SKM-1 treated with dmso at 0.1 percent for 144 hours (cell line): ENCODE measurements around the gene ST6GALNAC3.

Experiments used
- DNase-seq: peaks from one replicate; lab custom pipeline; 2025; ENCODE audit not compliant: unreplicated experiment; lab: John Stamatoyannopoulos, UW

ST6GALNAC3 gene

GRCh38 chr1:76674689-76675210 lies 600.2 kb downstream of the ST6GALNAC3 start:
- DNase-seq = no peak

GRCh38 chr1:76677416-76678405 lies 603.2 kb downstream of the ST6GALNAC3 start:
- no peak for DNase-seq

- no peak for DNase-seq
Observed at GRCh38 chr1:76679534-76680152, 605.1 kb downstream of the ST6GALNAC3 start.

- DNase-seq = no peak
Observed at GRCh38 chr1:76680651-76681050, 606.1 kb downstream of the ST6GALNAC3 start.

GRCh38 chr1:76682138-76682537 lies 607.6 kb downstream of the ST6GALNAC3 start:
- no peak for DNase-seq
